Frontal cortex (tissue), 4 donors: ENCODE measurements around the gene THEMIS2. TPM values are rescaled to one million over a fixed set of nuclear protein-coding genes. Genes with fewer than 3 reads are reported as not detected.

Experiments used
- DNase-seq, 2 donors: peaks; one replicate each; pipeline ENCODE4 v3.0.0; 2012; ENCODE audit warnings: low spot score in 2 of 2
- FAIRE-seq: peaks from 2 replicates; lab custom pipeline; 2012; peaks lifted over from hg19 to GRCh38; lab: Jason Lieb, UNC
- total RNA-seq: library from RNA; depleted of rRNA; stranded (reverse); fragments of >200 nt; gene quantifications from one replicate; pipeline ENCODE4 v1.2.3, GENCODE V29; 2014
- donor health status: control.
- donor health status: control.
- donor health status: control.

THEMIS2 gene
- total RNA-seq, 1 donor from 2014 or later: 3.7 TPM

DNA sequence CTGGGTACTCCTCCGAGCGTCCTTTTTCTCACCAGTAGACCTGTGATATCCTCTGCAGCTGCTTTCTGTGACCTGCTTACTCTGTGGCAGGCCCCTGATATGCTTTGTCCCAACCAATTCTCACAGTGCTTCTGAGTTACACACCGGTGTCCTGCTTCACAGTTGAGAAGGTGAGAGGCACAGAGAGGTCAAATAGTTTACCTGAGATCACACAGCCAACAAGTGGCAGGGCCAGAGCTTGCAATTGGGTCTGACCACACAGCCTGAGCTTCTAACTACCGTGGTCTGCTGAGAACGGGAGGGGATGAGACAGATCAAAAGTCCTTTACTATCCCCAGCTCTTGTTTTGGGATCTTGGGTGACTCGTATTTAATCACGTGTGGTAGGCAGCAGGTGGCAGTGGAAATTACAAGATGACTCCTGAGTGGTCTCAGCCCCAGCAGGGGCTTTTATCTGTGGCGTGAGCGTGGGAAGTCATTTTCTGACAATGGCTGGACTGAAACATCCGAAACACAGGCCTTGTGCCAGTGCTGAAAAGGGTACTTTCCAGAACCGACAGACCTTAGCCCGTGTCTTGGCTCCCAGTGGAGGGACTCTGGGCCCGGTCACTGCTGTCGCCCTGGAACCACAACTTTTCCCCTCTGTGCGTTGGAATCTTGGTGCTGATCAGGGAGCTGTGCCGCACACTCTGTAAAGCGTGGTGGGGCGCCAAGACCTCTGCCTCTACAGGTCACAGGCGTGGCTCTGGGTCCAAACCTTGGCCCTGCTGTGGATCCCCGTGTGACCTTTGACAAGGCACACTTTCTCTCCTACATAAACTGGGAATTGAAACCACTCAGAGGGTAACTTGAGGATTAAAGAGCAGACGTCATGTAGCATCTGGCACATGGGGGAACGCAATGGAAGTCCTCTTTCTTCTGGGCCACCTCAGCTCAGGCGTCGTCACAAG, 11.9 kb downstream of the THEMIS2 start:
- DNase-seq (no peak), FAIRE-seq (no peak)

DNA sequence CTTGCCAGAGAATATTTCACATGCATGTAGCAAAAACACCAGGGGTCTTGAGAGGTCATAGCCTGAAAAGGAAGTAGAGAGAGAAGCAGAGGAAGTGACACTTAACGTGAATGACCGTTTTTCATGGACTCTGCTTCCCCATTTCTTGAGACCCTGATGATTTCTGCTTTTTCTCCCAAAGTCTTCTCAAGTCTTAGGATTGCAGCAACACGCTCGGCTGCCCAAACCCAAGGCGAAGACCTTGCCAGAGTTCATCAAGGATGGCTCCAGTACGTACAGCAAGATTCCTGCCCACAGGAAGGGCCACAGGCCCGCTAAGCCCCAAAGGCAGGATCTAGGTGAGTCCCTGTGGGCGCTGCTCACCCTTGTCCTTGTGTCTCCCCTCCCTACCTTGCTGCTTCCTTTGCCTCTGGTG, 12.8 kb downstream of the THEMIS2 start:
- DNase-seq (no peak), FAIRE-seq (no peak)

DNA sequence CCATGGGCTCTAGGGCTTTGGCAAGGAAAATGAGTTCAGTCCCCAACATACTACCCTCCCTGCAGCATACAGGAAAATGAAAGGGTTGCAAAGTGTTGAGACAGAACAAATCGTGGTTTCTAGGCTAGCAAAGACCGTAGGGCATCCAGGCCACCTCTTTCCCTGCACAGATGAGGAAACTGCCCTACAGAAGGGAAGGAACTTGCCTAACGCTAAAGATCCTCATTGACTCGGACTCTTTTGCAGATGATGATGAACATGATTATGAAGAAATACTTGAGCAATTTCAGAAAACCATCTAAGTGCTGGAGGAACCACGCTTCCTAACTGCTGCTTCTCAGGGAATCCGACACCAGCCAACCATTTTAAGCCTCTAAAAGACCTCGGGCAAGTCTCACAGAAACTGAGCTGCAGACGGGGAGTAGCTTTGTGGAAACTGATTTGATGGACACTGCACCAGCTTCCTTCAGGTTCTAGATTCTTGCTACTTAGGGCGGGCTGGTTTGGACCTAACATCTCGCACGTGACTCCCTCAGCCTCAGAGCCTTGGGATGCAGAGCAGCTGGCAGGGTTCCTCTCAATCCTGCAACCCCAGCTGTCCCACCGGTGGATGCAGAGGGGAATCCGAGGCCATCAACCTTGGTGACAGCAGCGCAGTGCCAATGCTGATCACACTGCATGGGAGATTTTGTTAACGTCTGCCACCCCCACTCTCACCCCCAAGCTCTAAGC, 13.4 kb downstream of the THEMIS2 start:
- no peak for DNase-seq
- FAIRE-seq: no peak

DNA sequence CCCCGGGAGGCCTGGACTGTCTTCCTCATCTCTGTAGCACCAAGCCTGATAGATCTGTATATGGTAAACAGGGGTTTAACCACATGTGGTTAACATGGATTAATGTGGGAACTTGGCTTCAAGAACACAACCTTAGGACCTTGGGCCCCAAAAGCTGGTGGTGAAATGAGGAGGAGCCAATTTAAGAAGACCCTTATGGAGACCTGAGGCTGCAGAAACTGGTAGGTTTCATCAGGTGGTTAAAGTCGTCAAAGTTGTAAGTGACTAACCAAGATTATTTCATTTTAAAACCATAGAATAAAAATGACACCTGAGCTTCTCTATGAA, 14.0 kb downstream of the THEMIS2 start:
- FAIRE-seq: no peak
- DNase-seq: no peak

DNA sequence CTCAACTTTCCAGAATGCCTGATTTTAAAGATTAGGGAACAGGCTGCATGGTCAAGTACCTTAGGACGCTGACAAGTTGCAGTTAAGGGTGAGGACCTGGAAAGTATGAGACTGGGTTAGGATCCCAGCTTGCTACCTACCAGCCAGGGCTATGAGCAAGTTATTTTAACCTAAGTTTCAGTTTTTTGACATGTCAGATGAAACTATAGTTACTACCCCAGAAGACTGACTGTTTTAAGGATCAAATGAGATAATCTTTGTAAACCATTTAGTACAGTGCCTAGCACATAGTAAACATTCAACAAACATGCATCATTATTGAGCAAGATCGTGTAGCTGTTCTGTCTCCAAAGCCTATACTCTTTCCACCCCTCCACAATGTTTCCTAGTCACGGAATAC, 14.4 kb downstream of the THEMIS2 start:
- DNase-seq (no peak), FAIRE-seq (no peak)

DNA sequence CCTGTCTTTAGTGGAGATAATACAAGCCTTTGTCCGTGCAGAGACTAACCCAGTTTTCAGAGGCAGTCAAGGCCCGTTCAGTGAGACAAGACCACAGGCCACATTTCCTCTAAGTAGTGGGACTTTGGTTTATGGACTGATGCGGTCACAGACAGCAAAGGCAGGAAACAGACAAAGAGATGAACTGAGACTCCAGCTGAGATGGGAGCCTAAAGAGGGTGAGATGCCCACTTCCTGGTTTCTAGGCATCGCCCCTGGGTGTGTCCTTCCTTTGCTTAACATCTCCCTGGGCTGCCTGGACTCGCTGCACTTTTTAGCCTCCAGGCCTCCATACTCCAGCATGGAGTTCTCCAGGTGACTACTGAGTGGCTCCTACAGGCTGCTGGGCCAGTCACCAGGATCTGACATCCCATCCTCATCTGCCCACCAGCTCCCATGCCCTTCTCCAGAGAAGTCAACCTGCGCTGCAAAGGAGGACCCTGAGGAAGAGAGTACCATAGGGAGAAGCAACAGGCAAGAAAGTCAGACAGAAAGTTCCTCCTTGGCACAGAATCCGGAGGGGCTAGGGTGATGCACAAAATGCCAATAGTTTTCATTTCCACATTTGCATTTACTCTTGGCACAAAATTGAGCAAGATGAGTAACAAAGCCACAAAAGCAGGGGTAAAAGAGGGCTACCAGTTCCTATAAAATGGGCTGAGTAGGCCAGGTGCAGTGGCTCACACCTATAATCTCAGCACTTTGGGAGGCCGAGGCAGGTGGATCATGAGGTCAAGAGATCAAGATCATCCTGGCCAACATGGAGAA, 15.1 kb downstream of the THEMIS2 start:
- DNase-seq (no peak), FAIRE-seq (no peak)

DNA sequence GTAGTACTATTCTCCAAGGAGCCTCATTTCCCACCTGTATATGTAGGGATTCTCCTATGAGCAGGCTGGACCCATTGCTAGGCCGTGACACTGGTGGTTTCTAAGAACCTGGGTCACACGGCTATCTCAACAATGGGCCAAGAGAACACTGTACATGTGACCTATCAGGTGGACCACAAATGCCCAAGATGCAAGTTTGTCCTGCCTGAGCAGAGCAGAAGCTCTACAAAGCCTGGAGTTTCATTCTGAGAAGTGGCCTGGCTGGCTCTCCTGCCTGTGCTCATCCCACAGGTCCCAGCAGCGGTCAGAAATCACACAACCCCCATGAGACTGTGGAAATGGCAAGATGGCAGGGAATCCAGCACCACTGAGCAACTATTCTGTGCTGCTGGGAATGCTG, 17.2 kb downstream of the THEMIS2 start:
- DNase-seq (no peak), FAIRE-seq (no peak)

DNA sequence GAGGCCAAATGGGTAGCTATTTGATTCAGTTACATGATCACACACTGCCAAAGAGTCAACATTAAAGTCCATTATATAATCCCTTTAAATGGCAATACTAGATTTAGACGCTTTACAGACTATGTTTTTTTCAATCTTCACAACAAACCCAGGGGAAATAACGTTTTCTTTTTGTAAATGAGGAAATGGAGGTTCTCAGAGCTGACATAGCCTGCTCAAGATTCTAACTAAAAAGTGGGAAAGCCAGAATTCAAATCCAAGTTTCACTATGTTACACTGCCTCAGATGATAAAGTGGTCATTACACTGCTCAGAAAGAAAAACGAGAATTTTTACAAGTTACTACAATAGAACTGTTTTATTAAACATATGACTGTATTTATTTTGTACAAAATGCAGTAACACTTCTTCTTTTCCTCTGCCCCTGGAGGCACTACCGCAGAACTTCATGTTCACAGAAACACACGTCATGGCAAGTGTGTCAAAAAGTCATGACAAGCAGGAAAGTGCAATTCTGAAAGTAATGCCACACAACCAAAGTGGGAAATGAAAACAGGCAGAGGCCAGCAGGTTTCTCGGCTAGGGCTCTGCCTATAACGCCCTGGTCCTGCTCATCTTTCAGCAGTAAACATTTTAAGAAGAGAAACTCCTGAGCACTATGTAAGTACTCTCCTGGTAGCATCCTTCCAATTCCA, 19.0 kb downstream of the THEMIS2 start:
- FAIRE-seq (no peak), DNase-seq (no peak)

DNA sequence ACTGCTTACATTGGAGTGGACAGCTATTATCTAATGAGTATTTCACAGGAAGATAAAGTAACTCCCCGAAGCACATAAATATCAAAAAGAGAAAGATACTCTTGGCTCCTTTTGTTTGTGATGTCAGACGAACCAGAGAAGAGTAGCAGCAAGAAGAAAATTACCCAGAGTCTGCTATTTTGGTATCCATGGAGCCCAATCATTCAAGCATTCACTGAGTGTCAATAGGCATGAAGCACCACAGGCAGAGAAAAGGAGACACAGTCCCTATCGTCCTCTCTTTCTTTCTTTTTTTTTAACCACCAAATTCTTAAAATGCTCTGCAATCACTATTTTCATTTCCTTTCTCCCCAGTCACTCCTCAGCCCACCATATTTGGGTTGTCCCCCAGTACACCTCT, 22.2 kb downstream of the THEMIS2 start:
- no peak for DNase-seq
- no peak for FAIRE-seq

DNA sequence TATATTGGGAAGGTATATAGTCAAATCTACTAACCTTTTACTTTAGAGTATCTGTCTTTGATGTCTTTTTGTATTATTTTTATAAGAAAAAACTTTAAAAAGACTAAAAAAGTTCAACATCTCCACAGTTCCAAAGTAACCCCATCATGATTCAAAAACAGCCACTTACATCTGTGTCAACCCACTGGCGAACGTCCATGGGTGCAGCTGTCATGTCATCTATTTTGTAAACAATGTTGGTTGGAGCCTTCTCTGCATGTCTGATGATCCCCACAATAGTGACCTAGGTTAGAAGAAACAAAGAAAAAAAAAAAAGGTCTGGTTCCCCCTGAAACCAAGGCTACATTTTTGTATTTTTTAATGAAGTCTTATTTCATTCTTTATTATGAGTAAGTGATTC, 34.4 kb downstream of the THEMIS2 start:
- FAIRE-seq (no peak), DNase-seq (no peak)

DNA sequence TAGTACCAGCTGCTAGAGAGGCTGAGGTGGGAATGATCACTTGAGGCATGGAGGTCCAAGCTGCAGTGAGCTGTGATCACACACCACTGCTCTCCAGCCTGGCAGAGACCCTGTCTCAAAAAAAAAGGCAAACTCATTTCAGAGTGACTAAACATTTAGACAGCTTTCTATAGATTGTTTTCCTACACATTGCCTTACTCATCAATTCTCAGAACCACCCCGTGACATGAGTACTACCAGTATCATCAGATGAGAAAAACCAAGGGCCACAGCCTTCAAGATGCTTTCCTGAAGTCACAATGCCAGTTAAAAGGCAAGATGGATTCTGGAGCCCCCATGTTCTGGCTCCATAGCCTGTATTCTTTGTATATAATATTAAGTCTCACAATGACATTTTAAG, 40.1 kb downstream of the THEMIS2 start:
- DNase-seq (no peak), FAIRE-seq (no peak)

DNA sequence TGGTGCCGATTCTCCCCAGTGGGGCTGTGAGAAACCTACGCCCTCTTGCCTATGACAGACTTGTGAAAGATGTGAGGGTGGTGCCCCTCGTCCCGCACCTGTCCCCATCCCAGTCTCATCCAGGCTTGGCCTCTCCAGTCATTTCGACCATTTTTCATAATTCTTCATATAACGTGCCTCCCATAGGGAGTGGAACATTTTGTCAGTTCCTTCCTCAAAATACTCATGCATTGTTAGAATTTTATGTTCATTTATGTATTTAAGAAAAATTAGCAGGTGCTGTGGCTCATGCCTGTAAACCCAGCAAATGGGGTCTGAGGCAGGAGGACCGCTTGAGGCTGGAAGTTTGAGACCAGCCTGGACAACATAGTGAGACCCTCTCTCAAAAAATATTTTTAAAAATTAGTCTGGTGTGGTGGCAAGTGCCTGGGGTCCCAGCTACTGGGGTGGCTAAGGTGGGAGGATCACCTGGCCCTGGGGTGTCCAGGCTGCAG, 42.8 kb downstream of the THEMIS2 start:
- FAIRE-seq: no peak
- DNase-seq: no peak

DNA sequence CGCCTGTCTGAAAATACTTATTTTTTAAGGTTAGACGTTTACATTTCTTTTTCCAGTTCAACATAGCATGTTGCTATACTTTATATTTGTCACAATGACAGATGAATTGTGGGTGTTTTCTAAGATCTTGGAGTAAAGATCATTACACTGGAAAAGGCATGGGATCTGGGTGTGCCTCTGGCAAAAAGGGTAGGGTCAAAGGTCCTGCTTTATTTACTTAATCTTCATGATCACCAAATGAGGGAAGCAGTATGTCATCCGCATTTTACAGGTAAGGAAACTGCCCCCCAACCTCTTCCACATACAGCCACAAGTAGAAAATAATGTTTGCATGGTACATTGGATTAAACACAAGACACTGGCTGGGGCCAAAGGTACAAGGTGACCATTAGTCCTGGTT, 49.9 kb downstream of the THEMIS2 start:
- DNase-seq (no peak), FAIRE-seq (no peak)

DNA sequence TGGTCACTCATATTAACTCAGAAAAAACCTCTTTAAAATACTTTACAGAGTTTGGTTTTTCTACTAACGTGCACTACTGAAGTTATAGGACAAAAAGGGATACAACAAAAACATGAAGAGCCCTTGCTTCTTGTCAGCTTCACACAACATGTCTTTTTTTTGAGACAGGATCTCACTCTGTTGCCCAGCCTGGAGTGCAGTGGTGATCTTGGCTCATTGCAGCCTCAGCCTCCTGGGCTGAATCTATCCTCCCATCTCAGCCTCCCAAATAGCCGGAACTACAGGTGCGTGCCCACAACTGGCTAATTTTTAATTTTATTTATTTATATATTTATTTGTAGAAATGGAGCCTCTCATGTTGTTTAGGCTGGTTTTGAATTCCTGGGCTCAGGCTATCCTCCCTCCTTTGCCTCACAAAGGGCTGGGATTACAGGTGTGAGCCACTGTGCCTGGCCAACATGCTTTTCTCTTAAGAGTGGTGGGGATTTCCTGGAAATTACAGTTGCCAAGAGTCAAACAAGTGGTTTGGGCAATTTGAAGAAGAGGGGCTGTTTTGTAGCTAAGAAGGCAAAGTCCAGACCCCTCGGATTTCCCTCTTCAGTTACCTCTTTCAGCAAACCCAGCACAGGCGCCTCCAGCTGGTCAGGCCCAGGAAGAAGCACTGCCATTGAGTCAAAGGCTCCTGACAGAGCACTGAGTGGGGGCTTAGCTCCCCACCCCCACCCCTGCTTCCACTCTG, 56.0 kb downstream of the THEMIS2 start:
- FAIRE-seq (no peak), DNase-seq (no peak)

DNA sequence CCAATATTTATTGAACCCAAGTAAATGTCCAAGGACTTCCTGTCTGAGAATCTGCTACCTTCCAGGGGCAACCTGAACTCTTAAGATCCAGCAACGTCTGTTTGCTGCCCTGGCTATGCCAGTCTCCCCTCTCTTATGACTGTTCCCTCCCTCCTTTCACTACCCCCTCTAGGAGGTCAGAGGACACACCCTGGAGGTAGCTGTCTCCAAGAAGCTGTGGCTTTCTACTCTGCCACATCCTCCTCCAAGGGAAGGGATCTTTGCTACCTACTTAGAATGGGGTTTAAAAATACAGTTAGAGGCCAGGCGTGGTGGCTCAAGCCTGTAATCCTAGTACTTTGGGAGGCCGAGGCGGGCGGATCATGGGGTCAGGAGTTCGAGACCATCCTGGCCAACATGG, 58.8 kb downstream of the THEMIS2 start:
- no peak for DNase-seq
- FAIRE-seq: no peak

DNA sequence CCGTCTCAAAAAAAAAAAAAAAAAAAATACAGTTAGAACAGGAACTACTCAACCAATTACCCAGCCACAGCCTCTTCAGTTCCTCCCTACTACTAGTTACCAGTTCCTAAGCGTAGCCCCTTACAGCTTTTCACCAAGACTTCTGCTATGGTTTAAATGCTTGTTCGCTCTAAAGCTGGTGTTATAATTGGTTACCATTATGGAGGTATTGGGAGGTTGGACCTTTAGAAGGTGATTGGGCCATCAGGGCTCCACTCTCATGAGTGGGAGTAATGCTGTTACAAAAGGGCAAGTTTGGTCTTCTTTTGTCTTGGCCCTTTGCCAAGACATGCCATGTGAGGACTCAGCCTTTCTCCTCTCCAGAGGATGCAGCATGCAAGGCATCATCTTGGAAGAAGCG, 59.4 kb downstream of the THEMIS2 start:
- DNase-seq: no peak

DNA sequence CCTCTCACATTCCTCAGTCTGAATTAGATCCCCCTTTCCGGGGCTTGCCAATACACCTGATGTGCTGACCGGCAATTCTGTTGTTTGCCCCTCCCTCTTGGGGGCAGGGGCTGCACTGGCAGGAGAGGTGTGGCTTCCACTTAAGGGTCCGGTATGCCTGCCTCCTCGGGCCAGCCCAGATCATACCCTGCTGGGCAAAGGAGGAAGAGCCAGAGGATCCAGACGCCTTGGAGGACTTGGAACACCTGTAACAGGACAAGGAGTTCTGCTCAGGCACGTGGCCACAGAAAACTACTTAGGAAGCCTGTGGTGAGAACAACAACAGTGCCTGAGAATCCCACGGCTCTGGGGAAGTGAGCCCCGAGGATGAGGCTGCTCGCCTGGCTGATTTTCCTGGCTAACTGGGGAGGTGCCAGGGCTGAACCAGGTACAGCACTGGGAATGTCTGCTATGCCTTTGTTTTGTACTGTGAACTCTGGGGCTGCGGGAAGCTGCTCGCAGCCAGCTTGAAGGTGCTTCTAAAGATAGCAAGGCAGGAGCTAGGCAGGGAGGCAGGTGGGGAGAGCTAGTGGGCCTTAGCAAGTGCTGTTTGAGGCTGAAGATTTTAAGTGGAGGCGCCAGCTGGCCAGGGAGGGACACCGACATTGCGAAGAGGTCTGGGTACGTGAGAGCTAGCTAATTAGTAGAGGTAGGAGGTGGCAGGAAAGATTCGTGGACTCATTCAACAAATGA, 62.6 kb downstream of the THEMIS2 start, which contains the start of gene SMPDL3B:
TSS of gene SMPDL3B (plus strand) at position 183 of the 732 bp plus-strand sequence. CDS start at position 367, 184 bp downstream.
- FAIRE-seq: no peak
- no peak for DNase-seq

More for the DNA sequence above, 59.4 kb downstream of the THEMIS2 start:
- FAIRE-seq: no peak

DNA sequence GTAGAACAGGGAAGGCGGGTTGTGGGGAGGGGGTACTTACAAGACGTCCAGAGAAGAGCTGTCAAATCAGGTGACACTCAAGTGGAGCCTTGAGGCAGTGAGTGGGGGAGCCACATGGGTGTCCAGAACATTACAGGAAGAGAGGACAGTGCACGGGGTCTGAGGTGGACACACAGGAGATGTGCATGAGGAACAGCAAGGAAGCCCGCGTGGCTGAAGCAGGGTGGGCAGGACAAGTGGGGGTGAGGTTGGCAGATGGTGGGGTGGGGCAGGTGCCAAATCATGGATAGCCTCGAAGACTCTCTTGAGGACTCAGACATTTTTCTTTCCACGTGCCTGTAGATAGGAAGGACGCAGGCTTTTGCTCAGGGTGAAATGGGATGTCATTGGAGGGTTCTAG, 63.4 kb downstream of the THEMIS2 start:
- no peak for DNase-seq
- no peak for FAIRE-seq
